Activated T-cell treated with anti-CD3 and anti-CD28 coated beads, Interleukin-2, amount 50 U/mL, for 48 hours (primary cell): ENCODE data around the gene JAK2.
"Not testable (repeated sequence)": the region's sequence is repeated elsewhere in the genome, so short reads cannot be mapped to it uniquely, and the experiment has no call there.

Experiments
- DNase-seq, 2 experiments: peaks; one replicate each; pipeline ENCODE4 v3.0.0-alpha.2; 2020

JAK2 gene

GRCh38 chr9:4982721-4983482, 2.2 kb upstream of the JAK2 start:
- no peak for DNase-seq

GRCh38 chr9:4983601-4984165, 1.4 kb upstream of the JAK2 start:
- DNase-seq, result no peak

GRCh38 chr9:4984171-4984620, 876 bp upstream of the JAK2 start:
- no peak for DNase-seq

GRCh38 chr9:4985386-4986266, 554 bp downstream of the JAK2 start:
- DNase-seq, result peak; percentile 53 to 56

- DNase-seq, result no peak
Measured at GRCh38 chr9:4986296-4986695, 1.2 kb downstream of the JAK2 start.

- DNase-seq, result no peak
Measured at GRCh38 chr9:4986783-4987182, 1.7 kb downstream of the JAK2 start.

GRCh38 chr9:4987961-4988421, 2.9 kb downstream of the JAK2 start:
- peak; percentile 62 to 67 for DNase-seq

- no peak for DNase-seq
Measured at GRCh38 chr9:4992872-4993271, 7.8 kb downstream of the JAK2 start.

GRCh38 chr9:4994166-4994890, 9.3 kb downstream of the JAK2 start:
- DNase-seq, result no peak

GRCh38 chr9:4997196-4997595, 12.1 kb downstream of the JAK2 start:
- DNase-seq, result no peak

- no peak for DNase-seq
Measured at GRCh38 chr9:4997631-4998030, 12.6 kb downstream of the JAK2 start.

- DNase-seq, result no peak
Measured at GRCh38 chr9:5002811-5003210, 17.7 kb downstream of the JAK2 start.

- no peak for DNase-seq
Measured at GRCh38 chr9:5004481-5004880, 19.4 kb downstream of the JAK2 start.

- DNase-seq, result no peak
Measured at GRCh38 chr9:5008202-5008601, 23.1 kb downstream of the JAK2 start.

- no peak for DNase-seq
Measured at GRCh38 chr9:5013374-5013773, 28.3 kb downstream of the JAK2 start.

GRCh38 chr9:5015934-5016333, 30.9 kb downstream of the JAK2 start:
- DNase-seq, result no peak

- DNase-seq, result no peak
Measured at GRCh38 chr9:5025416-5025815, 40.3 kb downstream of the JAK2 start.

- DNase-seq, result not testable (repeated sequence)
Measured at GRCh38 chr9:5031941-5032340, 46.9 kb downstream of the JAK2 start.

- DNase-seq, result no peak
Measured at GRCh38 chr9:5040730-5041389, 55.8 kb downstream of the JAK2 start.

GRCh38 chr9:5041390-5042115, 56.5 kb downstream of the JAK2 start:
- no peak for DNase-seq

GRCh38 chr9:5042661-5043178, 57.6 kb downstream of the JAK2 start:
- DNase-seq, result no peak
